SU-DHL-6 (cell line): ENCODE measurements around the gene ARCN1.

Source experiments
- H2AFZ ChIP-seq: fragments of 200-600 bp; sonication (generic); 2 replicates; pipeline ENCODE4 v1.6.1; 2014; ENCODE audit warnings: low read depth, mild to moderate bottlenecking, moderate library complexity, mixed read lengths, antibody characterized with exemption, low read length; ENCODE audit not compliant: severe bottlenecking
- H3F3A ChIP-seq: fragments of 200-600 bp; shearing (Covaris generic); 2 replicates; pipeline ENCODE4 v1.6.0; 2016; ENCODE audit warnings: antibody characterized with exemption, mild to moderate bottlenecking; ENCODE audit not compliant: insufficient read depth
- H3K27ac ChIP-seq: fragments of 200-600 bp; sonication (generic); 2 replicates; pipeline ENCODE4 v1.5.1; 2016; ENCODE audit warnings: low read depth, mild to moderate bottlenecking, low read length, moderate library complexity, mixed read lengths
- H3K27me3 ChIP-seq: fragments of 200-600 bp; sonication (generic), shearing (Covaris generic); 2 replicates; pipeline ENCODE4 v1.6.0; 2014; ENCODE audit warnings: mild to moderate bottlenecking, low read length
- H3K36me3 ChIP-seq: fragments of 200-600 bp; sonication (generic); 2 replicates; pipeline ENCODE4 v1.6.1; 2014; ENCODE audit warnings: mild to moderate bottlenecking, low read length, mixed read lengths
- H3K4me2 ChIP-seq: fragments of 300-600, 200-600 bp; shearing (Covaris generic), sonication (generic); 2 replicates; pipeline ENCODE4 v1.6.0; 2014; ENCODE audit warnings: low read length, low read depth, mild to moderate bottlenecking; ENCODE audit not compliant: poor library complexity, severe bottlenecking
- H3K4me3 ChIP-seq: fragments of 200-600 bp; sonication (generic); 2 replicates; pipeline ENCODE4 v1.5.1; 2014; ENCODE audit warnings: antibody characterized with exemption, low read length, mild to moderate bottlenecking, mixed read lengths; ENCODE audit not compliant: insufficient read depth, poor library complexity, severe bottlenecking
- H3K79me2 ChIP-seq: fragments of 200-600 bp; sonication (generic); 2 replicates; pipeline ENCODE4 v1.6.1; 2014; ENCODE audit warnings: mild to moderate bottlenecking, low read length, moderate library complexity; ENCODE audit not compliant: insufficient read depth
- H3K9ac ChIP-seq: fragments of 200-600 bp; sonication (generic); 2 replicates; pipeline ENCODE4 v1.7.0; 2014; ENCODE audit warnings: mild to moderate bottlenecking, low read length
- H3K9me2 ChIP-seq: fragments of 200-600 bp; sonication (generic); replicated peaks from 2 replicates; pipeline ENCODE4 v1.6.1; 2014; ENCODE audit warnings: low read length; ENCODE audit not compliant: insufficient read depth
- H3K9me3 ChIP-seq: fragments of 200-600 bp; sonication (generic); 2 replicates; pipeline ENCODE4 v1.6.1; 2014; ENCODE audit warnings: low read length, mixed read lengths; ENCODE audit not compliant: insufficient read depth
- H4K20me1 ChIP-seq: fragments of 200-600 bp; sonication (generic); 2 replicates; pipeline ENCODE4 v1.6.1; 2014; ENCODE audit warnings: low read depth, mild to moderate bottlenecking, antibody characterized with exemption, low read length, moderate library complexity, mixed read lengths
- EZH2phosphoT487 ChIP-seq: fragments of 200-600 bp; sonication (generic), shearing (Covaris generic); conservative IDR thresholded peaks from 2 replicates; pipeline ENCODE4 v1.6.1; 2018; ENCODE audit warnings: mild to moderate bottlenecking, antibody characterized with exemption, low read length, moderate library complexity, mixed read lengths
- TF ChIP-seq, protein P1 (sequence below): fragments of 200-600 bp; sonication (generic); IDR thresholded peaks from one replicate; pipeline ENCODE4 v1.5.1; 2017; ENCODE audit warnings: antibody characterized with exemption, mild to moderate bottlenecking, low read length, moderate library complexity; ENCODE audit not compliant: insufficient read depth, poor library complexity, severe bottlenecking

ARCN1 gene

DNA sequence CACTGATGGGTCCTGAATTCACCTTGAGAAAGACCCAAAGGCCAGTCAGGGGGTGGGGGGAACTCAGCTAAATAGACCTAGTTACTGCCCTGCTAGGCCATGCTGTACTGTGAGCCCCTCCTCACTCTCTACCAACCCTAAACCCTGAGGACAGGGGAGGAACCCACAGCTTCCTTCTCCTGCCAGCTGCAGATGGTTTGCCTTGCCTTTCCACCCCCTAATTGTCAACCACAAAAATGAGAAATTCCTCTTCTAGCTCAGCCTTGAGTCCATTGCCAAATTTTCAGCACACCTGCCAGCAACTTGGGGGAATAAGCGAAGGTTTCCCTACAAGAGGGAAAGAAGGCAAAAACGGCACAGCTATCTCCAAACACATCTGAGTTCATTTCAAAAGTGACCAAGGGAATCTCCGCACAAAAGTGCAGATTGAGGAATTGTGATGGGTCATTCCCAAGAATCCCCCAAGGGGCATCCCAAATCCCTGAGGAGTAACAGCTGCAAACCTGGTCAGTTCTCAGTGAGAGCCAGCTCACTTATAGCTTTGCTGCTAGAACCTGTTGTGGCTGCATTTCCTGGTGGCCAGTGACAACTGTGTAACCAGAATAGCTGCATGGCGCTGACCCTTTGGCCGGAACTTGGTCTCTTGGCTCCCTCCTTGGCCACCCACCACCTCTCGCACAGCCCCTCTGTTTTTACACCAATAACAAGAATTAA, 47.3 kb upstream of the ARCN1 start:
- H3K27ac ChIP-seq = no peak overlapping the region
- H3K9me2 ChIP-seq = no peaks in the 10 kb centered on the region
- H3K9ac ChIP-seq = no peak overlapping the region
- no peak overlapping the region for H3K4me3 ChIP-seq
- no peaks in the 10 kb centered on the region for H3K9me3 ChIP-seq
- H3F3A ChIP-seq = peaks cover 10% of the 10 kb centered on the region; the same call in 1 of the 2 replicates
- H3K36me3 ChIP-seq = peaks cover 8% of the 10 kb centered on the region; the same call in 1 of the 2 replicates
- H3K79me2 ChIP-seq = no peaks in the 10 kb centered on the region
- H3K4me2 ChIP-seq = no peak overlapping the region
- TF ChIP-seq, protein P1, sequence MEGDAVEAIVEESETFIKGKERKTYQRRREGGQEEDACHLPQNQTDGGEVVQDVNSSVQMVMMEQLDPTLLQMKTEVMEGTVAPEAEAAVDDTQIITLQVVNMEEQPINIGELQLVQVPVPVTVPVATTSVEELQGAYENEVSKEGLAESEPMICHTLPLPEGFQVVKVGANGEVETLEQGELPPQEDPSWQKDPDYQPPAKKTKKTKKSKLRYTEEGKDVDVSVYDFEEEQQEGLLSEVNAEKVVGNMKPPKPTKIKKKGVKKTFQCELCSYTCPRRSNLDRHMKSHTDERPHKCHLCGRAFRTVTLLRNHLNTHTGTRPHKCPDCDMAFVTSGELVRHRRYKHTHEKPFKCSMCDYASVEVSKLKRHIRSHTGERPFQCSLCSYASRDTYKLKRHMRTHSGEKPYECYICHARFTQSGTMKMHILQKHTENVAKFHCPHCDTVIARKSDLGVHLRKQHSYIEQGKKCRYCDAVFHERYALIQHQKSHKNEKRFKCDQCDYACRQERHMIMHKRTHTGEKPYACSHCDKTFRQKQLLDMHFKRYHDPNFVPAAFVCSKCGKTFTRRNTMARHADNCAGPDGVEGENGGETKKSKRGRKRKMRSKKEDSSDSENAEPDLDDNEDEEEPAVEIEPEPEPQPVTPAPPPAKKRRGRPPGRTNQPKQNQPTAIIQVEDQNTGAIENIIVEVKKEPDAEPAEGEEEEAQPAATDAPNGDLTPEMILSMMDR = no peak
- TF ChIP-seq EZH2phosphoT487 = no peak
- H4K20me1 ChIP-seq = no peaks in the 10 kb centered on the region
- H3K27me3 ChIP-seq = no peaks in the 10 kb centered on the region
- no peak overlapping the region for H2AFZ ChIP-seq

DNA sequence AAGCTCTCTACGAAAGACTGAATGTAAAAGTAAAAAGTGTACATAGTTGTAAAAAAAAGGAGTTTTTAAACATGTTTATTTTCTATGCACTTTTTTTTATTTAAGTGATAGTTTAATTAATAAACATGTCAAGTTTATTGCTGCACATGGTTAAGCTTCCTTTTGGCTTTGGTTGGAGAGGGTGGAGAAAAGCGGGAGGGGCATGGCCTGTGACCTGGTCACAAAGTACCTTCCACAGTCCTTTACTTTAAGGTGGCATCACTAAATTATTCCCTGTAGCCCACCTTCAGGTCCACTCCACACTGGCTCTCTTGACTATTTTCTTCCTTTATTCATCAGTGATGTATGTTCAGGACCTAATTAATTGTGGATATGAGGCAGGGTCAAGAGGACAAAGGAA, 45.5 kb upstream of the ARCN1 start:
- H2AFZ ChIP-seq = no peak overlapping the region
- no peak overlapping the region for H3K9ac ChIP-seq
- no peaks in the 10 kb centered on the region for H4K20me1 ChIP-seq
- H3K79me2 ChIP-seq = no peaks in the 10 kb centered on the region
- H3K4me2 ChIP-seq = no peak overlapping the region
- no peaks in the 10 kb centered on the region for H3K9me2 ChIP-seq
- no peak overlapping the region for H3K27ac ChIP-seq
- no peaks in the 10 kb centered on the region for H3K9me3 ChIP-seq
- peaks cover 10% of the 10 kb centered on the region; the same call in 1 of the 2 replicates for H3F3A ChIP-seq
- H3K27me3 ChIP-seq = no peaks in the 10 kb centered on the region
- TF ChIP-seq, protein P1 = no peak
- TF ChIP-seq EZH2phosphoT487 = no peak
- peaks cover 6% of the 10 kb centered on the region; the same call in 1 of the 2 replicates for H3K36me3 ChIP-seq
- no peak overlapping the region for H3K4me3 ChIP-seq

DNA sequence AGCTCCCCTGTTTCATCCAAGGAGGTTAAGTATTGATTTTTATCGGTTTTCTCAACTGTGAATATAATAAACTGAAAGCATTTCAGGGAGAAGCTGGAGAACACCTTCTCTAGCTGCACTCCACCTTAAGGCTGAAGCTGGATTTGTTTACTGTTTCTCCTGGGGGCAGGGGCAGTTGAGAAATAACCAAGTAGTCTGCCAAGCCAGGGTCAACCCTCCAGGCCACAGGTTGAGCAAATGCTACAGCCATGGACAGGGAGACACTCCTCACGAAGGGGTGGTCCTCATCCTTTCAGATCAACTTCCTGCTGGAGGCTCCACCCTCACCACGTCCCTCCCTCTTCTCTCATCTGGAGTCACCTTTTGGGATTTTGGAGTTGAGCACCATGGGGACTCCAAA, 45.1 kb upstream of the ARCN1 start, which contains the start of gene TTC36:
Gene TTC36 (plus strand): TSS at position 366 of the 400 bp plus-strand sequence. CDS start 21 bp downstream, at position 387.
- Histone ChIP-seq H2AFZ (no peak within 1 kb of the TSS), H3K9me2 (no peaks in the 10 kb centered on the region), H4K20me1 (no peaks in the 10 kb centered on the region), H3K9ac (no peak within 1 kb of the TSS), H3K79me2 (no peaks in the 10 kb centered on the region), H3K27me3 (no peaks in the 10 kb centered on the region), H3K36me3 (0 out of 2 replicates have a peak, but pooled peaks cover 1% of the 10 kb centered on the region), H3K9me3 (no peaks in the 10 kb centered on the region), H3K4me2 (no peak within 1 kb of the TSS), H3K27ac (no peak within 1 kb of the TSS), H3F3A (peaks cover 10% of the 10 kb centered on the region; the same call in 1 of the 2 replicates), H3K4me3 (no peak within 1 kb of the TSS)
- TF ChIP-seq EZH2phosphoT487 = no peak
- TF ChIP-seq, protein P1 = no peak
